ENCODE data around the gene OSM.

DNA sequence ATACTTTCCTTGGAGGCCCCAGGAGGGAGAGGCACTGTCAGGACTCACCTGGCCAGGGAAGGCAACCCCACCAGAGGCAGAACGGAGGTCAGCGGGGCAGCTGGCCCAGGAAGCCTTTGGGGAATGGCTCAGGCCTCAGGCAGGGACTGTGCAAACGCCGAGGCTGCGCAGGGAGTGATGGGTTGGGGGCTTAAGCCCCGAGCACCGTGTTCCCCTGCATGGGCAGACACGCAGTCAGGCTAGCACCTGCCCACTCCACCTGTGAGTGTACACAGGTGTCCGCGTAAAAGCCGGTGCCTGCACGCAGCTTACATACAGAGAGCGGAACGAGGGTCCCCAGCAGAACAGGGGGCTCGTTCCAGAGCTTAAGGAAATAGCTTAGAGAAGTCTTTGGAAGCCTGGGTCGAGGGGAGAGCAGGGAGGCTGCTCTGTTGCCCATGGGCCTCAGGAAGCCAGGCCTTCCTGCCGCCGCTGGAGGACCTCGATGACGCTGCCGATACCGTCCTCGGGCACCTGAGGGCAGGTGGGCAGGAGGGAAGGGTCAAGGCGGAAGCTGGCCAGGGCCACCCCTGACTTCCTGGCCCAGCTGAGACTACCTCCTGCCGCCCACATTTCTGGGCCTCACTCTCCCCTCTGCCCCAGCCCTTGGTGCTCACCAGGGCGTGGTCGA is 18.7 kb upstream of the OSM start:
- TF ChIP-seq, protein P1, sequence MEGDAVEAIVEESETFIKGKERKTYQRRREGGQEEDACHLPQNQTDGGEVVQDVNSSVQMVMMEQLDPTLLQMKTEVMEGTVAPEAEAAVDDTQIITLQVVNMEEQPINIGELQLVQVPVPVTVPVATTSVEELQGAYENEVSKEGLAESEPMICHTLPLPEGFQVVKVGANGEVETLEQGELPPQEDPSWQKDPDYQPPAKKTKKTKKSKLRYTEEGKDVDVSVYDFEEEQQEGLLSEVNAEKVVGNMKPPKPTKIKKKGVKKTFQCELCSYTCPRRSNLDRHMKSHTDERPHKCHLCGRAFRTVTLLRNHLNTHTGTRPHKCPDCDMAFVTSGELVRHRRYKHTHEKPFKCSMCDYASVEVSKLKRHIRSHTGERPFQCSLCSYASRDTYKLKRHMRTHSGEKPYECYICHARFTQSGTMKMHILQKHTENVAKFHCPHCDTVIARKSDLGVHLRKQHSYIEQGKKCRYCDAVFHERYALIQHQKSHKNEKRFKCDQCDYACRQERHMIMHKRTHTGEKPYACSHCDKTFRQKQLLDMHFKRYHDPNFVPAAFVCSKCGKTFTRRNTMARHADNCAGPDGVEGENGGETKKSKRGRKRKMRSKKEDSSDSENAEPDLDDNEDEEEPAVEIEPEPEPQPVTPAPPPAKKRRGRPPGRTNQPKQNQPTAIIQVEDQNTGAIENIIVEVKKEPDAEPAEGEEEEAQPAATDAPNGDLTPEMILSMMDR (IDR thresholded peaks at IDR 0.05; ENCODE audit: low read length) = no peak
- TF ChIP-seq EZH2 (optimal IDR thresholded peaks at IDR 0.05; ENCODE audit: low read depth, low read length) = no peak
